ENCODE measurements around the gene PTPRN2. TPM values are rescaled to one million over a fixed set of nuclear protein-coding genes. Genes with fewer than 3 reads are reported as not detected.

Gene PTPRN2
- total RNA-seq, 4 donors from 2014 or later: 6.6 to 10.7 (median 8.2) TPM

GRCh38 chr7:157585113-157585861, 1002.3 kb downstream of the PTPRN2 start:
- Histone ChIP-seq H3K36me3 (no peaks in the 10 kb centered on the region), H3K9me3 (no peaks in the 10 kb centered on the region), H3K27me3 (no peaks in the 10 kb centered on the region), H3K4me1 (no peaks in the 10 kb centered on the region), H3K4me3 (no peak overlapping the region), H3K27ac (no peak overlapping the region)
- DNase-seq (ENCODE audit: low spot score in 2 of 2): no peak
- no peak for TF ChIP-seq CTCF (IDR thresholded peaks at IDR 0.05)
- TF ChIP-seq POLR2A (IDR thresholded peaks at IDR 0.05): no peak
- no peak for TF ChIP-seq EP300 (IDR thresholded peaks at IDR 0.05)
- 63 to 72% methylated on average over 19 to 21 of the region's 21 CpGs for WGBS, 2 donors

DNA sequence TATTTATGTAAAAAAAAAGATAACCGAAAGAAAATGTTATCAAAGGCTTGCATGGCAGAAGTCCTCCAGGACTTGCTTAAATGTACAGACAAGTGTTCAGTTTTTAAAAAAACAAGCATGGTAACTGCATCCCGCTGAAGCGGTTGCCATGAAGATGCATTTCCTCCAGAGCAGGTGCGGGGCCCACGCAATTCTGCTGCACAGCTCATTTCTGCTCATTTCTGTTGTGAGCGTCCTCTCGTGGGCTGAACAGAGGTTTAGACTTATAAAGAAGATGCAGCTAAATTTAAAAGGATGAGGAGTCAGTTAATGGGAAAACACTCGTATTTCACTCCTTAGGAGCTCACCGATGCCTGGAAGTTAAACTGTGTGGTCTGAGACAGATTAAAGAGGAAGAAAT, 1003.2 kb downstream of the PTPRN2 start:
- H3K9me3 ChIP-seq: no peaks in the 10 kb centered on the region
- no peaks in the 10 kb centered on the region for H3K27me3 ChIP-seq
- no peak for DNase-seq (ENCODE audit: low spot score in 2 of 2)
- no peaks in the 10 kb centered on the region for H3K36me3 ChIP-seq
- H3K4me1 ChIP-seq: no peaks in the 10 kb centered on the region
- no peak overlapping the region for H3K27ac ChIP-seq
- 86 to 91% methylated on average over 9 of the region's 9 CpGs for WGBS, 2 donors
- H3K4me3 ChIP-seq: no peak overlapping the region
- TF ChIP-seq CTCF (IDR thresholded peaks at IDR 0.05) (no peak), EP300 (IDR thresholded peaks at IDR 0.05) (no peak), POLR2A (IDR thresholded peaks at IDR 0.05) (no peak)

DNA sequence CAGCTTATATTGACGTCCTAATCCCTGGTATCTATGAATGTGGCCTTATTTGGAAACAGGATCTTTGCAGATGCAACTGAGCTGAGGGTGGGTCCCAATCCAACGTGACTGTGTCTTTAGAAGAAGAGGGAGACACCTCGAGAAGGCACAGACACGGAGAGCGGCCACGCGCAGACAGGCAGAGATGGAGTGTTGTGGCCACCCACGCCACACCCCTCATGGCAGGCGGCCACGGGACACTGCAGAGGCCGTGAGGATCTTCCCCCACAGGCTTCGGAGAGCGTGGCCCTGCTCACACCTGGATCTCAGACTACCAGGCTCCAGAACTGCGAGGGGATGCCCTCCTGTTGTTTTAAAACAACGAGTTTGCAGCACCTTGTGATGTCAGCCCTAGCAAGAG, 1005.9 kb downstream of the PTPRN2 start:
- no peaks in the 10 kb centered on the region for H3K36me3 ChIP-seq
- 73 to 76% methylated on average over 14 to 15 of the region's 15 CpGs for WGBS, 2 donors
- no peaks in the 10 kb centered on the region for H3K9me3 ChIP-seq
- no peaks in the 10 kb centered on the region for H3K4me1 ChIP-seq
- no peak overlapping the region for H3K4me3 ChIP-seq
- H3K27me3 ChIP-seq: no peaks in the 10 kb centered on the region
- TF ChIP-seq POLR2A (IDR thresholded peaks at IDR 0.05) (no peak), EP300 (IDR thresholded peaks at IDR 0.05) (no peak), CTCF (IDR thresholded peaks at IDR 0.05) (no peak)
- H3K27ac ChIP-seq: no peak overlapping the region
- no peak for DNase-seq (ENCODE audit: low spot score in 2 of 2)

- Histone ChIP-seq H3K9me3 (no peaks in the 10 kb centered on the region), H3K27me3 (no peaks in the 10 kb centered on the region), H3K36me3 (no peaks in the 10 kb centered on the region), H3K4me1 (no peaks in the 10 kb centered on the region), H3K4me3 (no peak overlapping the region), H3K27ac (no peak overlapping the region)
- TF ChIP-seq POLR2A (IDR thresholded peaks at IDR 0.05): no peak
- TF ChIP-seq CTCF (IDR thresholded peaks at IDR 0.05): no peak
- TF ChIP-seq EP300 (IDR thresholded peaks at IDR 0.05): no peak
- WGBS, 2 donors: 74 to 75% methylated on average over 8 to 10 of the region's 10 CpGs
- no peak for DNase-seq (ENCODE audit: low spot score in 2 of 2)
Measured at GRCh38 chr7:157580324-157580723, 1007.3 kb downstream of the PTPRN2 start.

GRCh38 chr7:157579425-157579824, 1008.2 kb downstream of the PTPRN2 start:
- DNase-seq (ENCODE audit: low spot score in 2 of 2): no peak
- Histone ChIP-seq H3K9me3 (no peaks in the 10 kb centered on the region), H3K36me3 (no peaks in the 10 kb centered on the region), H3K27me3 (no peaks in the 10 kb centered on the region), H3K27ac (no peak overlapping the region), H3K4me1 (no peaks in the 10 kb centered on the region), H3K4me3 (no peak overlapping the region)
- TF ChIP-seq CTCF (IDR thresholded peaks at IDR 0.05): no peak
- no peak for TF ChIP-seq EP300 (IDR thresholded peaks at IDR 0.05)
- no peak for TF ChIP-seq POLR2A (IDR thresholded peaks at IDR 0.05)
- 44 to 51% methylated on average over 16 of the region's 16 CpGs for WGBS, 2 donors
